ENCODE measurements around the gene LRMDA.

Gene LRMDA

GRCh38 chr10:76278811-76279460 lies 847.5 kb downstream of the LRMDA start:
- Histone ChIP-seq H3K27ac (no peak overlapping the region), H3K36me3 (no peaks in the 10 kb centered on the region), H3K9me3 (ENCODE audit: severe bottlenecking) (no peaks in the 10 kb centered on the region), H3K27me3 (ENCODE audit: insufficient read depth, low read depth, severe bottlenecking) (no peaks in the 10 kb centered on the region), H3K4me3 (ENCODE audit: low read depth, low read length) (no peak overlapping the region)
- DNase-seq: no peak
- no peak for TF ChIP-seq CTCF (IDR thresholded peaks at IDR 0.05; ENCODE audit: low read depth, low read length)

- no peak overlapping the region for H3K4me3 ChIP-seq (ENCODE audit: low read depth, low read length)
- H3K27me3 ChIP-seq (ENCODE audit: insufficient read depth, low read depth, severe bottlenecking): no peaks in the 10 kb centered on the region
- H3K27ac ChIP-seq: no peak overlapping the region
- no peak for TF ChIP-seq CTCF (IDR thresholded peaks at IDR 0.05; ENCODE audit: low read depth, low read length)
- DNase-seq: no peak
- peaks cover 2% of the 10 kb centered on the region for H3K9me3 ChIP-seq (ENCODE audit: severe bottlenecking)
- H3K36me3 ChIP-seq: no peaks in the 10 kb centered on the region
Observed at GRCh38 chr10:76281659-76282058, 850.2 kb downstream of the LRMDA start.

DNA sequence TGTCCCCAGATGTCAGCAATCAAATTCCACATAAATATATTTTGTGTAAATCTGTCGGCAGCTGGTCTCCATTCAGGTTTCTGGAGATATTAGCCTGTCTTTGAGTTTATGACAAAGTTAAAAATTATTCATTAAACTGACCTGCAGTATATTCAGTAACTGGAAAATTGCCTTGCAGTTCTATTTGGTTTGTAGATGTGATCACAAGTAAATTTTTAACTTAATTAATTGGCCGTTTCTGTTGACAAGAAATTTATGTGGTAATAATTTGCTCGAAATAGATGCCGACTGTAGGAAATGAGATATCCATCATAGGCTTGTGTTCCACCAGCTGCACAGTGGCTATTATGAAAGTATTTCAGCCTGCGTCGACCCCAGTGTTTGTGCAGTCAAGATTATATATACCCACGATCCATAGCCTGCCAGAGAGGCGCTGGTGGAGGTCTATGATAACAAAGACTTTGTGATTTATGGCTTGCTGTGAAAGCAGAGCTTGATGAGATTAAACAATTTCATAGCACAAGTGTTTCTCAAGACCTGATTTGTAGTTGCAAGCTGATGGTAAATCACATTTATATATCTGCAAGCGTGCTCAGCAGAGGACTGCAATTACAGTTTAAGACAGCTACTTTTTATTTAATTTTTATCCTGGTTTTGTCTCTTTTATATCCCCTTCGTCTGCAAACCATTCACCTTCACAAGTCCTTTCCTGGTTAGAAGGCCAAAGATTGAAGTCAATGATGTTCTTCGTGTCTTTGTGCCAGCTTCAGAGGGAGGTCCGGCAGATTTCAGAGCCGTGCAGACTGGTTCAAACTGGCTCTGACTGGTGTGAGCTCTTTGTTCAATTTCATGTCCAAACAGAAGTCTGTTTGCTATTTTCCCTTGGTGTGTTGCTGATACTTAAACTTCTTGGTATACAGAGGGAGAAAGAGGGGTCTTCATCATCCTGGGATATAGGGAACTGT lies 850.9 kb downstream of the LRMDA start:
- DNase-seq: no peak
- no peaks in the 10 kb centered on the region for H3K36me3 ChIP-seq
- H3K9me3 ChIP-seq (ENCODE audit: severe bottlenecking): peaks cover 2% of the 10 kb centered on the region
- H3K4me3 ChIP-seq (ENCODE audit: low read depth, low read length): no peak overlapping the region
- H3K27me3 ChIP-seq (ENCODE audit: insufficient read depth, low read depth, severe bottlenecking): no peaks in the 10 kb centered on the region
- no peak for TF ChIP-seq CTCF (IDR thresholded peaks at IDR 0.05; ENCODE audit: low read depth, low read length)
- no peak overlapping the region for H3K27ac ChIP-seq

GRCh38 chr10:76284351-76284750 lies 852.9 kb downstream of the LRMDA start:
- Histone ChIP-seq H3K36me3 (no peaks in the 10 kb centered on the region), H3K4me3 (ENCODE audit: low read depth, low read length) (no peak overlapping the region), H3K27me3 (ENCODE audit: insufficient read depth, low read depth, severe bottlenecking) (no peaks in the 10 kb centered on the region), H3K27ac (no peak overlapping the region), H3K9me3 (ENCODE audit: severe bottlenecking) (peaks cover 2% of the 10 kb centered on the region)
- no peak for TF ChIP-seq CTCF (IDR thresholded peaks at IDR 0.05; ENCODE audit: low read depth, low read length)
- DNase-seq: no peak

- no peak for DNase-seq
- TF ChIP-seq CTCF (IDR thresholded peaks at IDR 0.05; ENCODE audit: low read depth, low read length): no peak
- no peak overlapping the region for H3K4me3 ChIP-seq (ENCODE audit: low read depth, low read length)
- H3K27me3 ChIP-seq (ENCODE audit: insufficient read depth, low read depth, severe bottlenecking): no peaks in the 10 kb centered on the region
- H3K27ac ChIP-seq: no peak overlapping the region
- H3K9me3 ChIP-seq (ENCODE audit: severe bottlenecking): peaks cover 2% of the 10 kb centered on the region
- no peaks in the 10 kb centered on the region for H3K36me3 ChIP-seq
Observed at GRCh38 chr10:76285012-76285411, 853.6 kb downstream of the LRMDA start.

Measured in WERI-Rb-1 (cell line).